ENCODE results near the gene OR51A2. TPM values are rescaled to one million over a fixed set of nuclear protein-coding genes. Genes with fewer than 3 reads are reported as not detected.

OR51A2 gene, protein sequence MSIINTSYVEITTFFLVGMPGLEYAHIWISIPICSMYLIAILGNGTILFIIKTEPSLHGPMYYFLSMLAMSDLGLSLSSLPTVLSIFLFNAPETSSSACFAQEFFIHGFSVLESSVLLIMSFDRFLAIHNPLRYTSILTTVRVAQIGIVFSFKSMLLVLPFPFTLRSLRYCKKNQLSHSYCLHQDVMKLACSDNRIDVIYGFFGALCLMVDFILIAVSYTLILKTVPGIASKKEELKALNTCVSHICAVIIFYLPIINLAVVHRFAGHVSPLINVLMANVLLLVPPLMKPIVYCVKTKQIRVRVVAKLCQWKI
- not detected for total RNA-seq

DNA sequence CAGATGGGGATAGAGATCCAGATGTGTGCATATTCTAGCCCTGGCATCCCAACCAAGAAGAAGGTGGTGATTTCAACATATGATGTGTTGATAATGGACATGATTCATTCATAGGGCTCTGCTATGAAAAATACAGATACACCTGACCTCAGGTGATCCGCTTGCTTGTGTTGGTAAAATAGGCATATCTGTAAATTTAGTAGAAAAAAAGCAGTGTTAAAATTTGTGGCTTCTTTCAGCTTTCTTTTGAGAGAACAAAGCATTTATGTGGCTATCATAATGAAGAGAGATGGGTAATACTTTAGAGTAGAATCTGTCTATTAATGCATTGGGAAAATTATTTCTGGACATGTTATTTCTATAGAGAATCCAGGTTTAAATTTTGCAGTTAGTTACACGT, at the start of gene OR51A2:
Gene OR51A2 (minus strand): TSS at position 101 of the 400 bp plus-strand sequence. CDS start 0 bp downstream, at position 101.

DNA sequence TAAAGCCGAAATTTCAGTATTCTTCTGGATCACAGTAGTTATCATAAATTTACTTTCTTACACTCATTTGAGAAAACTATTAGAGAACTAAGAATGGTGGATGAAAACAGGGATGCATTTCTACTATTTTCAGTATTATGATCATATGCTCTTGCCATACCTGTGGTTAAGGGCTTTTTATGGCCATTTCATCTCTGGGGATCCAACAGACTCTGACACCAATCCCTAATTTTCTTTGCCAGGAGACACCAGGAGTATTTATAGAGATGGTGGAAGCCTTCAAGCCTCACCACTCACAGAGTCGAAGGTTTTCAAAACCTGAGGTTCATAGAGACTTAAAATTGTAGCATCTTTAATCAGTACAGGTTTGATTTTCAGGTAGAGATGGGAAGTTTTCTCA, 39.0 kb upstream of the OR51A2 start, which contains the start of gene OR51L1:
Gene OR51L1 (plus strand): TSS at position 301 of the 400 bp plus-strand sequence. CDS start 4,132 bp downstream, outside the sequence.

DNA sequence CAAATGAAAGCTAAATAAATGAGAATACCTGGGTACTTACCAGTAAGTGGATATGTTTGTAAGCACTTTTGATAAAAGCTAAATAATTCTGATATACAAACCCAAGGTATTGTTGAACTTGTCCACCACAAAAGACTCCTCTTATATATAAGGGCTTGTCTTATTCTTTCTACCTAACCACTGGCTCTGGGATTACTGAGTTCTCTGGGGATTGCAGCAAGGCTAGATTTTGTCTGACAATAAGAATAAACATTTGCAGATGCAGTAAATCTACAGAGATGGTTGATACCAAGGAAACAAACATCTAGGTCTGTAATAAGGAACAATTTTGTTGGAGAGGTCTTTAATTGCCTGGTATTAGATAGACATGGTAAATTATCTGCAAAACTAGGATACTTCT, 8.0 kb downstream of the OR51A2 start, which contains the start of gene OR51A4:
Gene OR51A4 (minus strand): TSS at position 101 of the 400 bp plus-strand sequence. CDS start 505 bp downstream, outside the sequence.

DNA sequence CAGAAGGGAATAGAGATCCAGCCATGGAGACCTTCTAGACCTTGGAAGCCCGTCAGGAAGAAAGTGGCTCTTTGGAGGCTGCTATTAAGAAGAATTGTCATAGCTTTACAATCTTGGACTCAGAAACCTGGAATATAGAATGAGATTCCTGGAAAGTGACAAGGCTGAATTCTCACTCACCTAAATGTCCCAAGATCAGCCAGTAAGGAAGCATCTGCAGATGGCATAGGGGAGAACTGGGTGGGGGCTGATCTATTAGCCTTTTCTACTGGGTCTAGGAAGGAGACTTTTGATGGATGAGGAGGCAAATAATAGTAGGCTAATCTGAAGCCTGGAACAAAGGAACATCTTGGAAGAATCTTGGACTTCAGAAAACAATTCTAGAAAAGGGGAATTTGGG, 31.3 kb downstream of the OR51A2 start, which contains the start of gene OR51G1:
Gene OR51G1 (minus strand): TSS at position 101 of the 400 bp plus-strand sequence. CDS start 0 bp downstream, at position 101.

DNA sequence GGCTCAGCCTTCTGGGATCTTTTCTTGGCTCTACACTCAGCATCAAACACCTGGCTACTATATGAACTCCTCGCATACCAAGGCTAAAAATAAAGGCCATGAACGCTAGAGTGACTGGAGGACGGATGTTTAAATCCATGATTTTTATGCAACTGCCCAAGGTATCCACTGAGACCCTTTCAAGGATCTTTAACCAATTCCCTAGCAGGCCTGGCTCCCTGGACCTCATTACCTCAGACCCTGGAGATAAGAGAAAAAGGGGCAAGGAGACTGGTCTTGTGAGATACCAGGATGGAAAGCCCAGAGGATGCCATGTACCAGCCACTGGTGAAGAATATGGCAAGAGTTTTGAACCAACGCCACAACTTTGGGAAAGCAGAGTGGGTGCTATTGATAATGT, 36.3 kb downstream of the OR51A2 start, which contains the start of gene OR51G2:
Gene OR51G2 (minus strand): TSS at position 101 of the 400 bp plus-strand sequence. CDS start 3,687 bp downstream, outside the sequence.

Other genes with a start within 250 kb of the OR51A2 start
- gene OR51F1, start 185.8 kb downstream of the OR51A2 start, total RNA-seq: not detected
- not detected for gene OR52R1, start 151.3 kb downstream of the OR51A2 start, total RNA-seq
- gene OR51F2, start 134.4 kb downstream of the OR51A2 start, total RNA-seq: not detected
- gene OR51S1, start 106.5 kb downstream of the OR51A2 start, total RNA-seq: not detected
- not detected for gene OR51T1, start 73.8 kb downstream of the OR51A2 start, total RNA-seq
- gene OR51A7, start 51.9 kb downstream of the OR51A2 start, total RNA-seq: not detected
- not detected for gene OR51G2, start 36.4 kb downstream of the OR51A2 start, total RNA-seq
- not detected for gene OR51G1, start 31.4 kb downstream of the OR51A2 start, total RNA-seq
- not detected for gene OR51A4, start 8.1 kb downstream of the OR51A2 start, total RNA-seq
- gene OR51L1, start 39.1 kb upstream of the OR51A2 start, total RNA-seq: not detected
- not detected for gene OR52J3, start 90.8 kb upstream of the OR51A2 start, total RNA-seq
- gene OR52E2, start 103.9 kb upstream of the OR51A2 start, total RNA-seq: not detected
- gene OR52E1, start 113.9 kb upstream of the OR51A2 start, total RNA-seq: 0.60 TPM
- gene OR52A5, start 182.6 kb upstream of the OR51A2 start, total RNA-seq: not detected
- not detected for gene OR52A1, start 199.0 kb upstream of the OR51A2 start, total RNA-seq
- gene OR51V1, start 245.0 kb upstream of the OR51A2 start, total RNA-seq: not detected